Pancreas (tissue), 10 donors: ENCODE data around the gene EDN2. TPM values are rescaled to one million over a fixed set of nuclear protein-coding genes. Genes with fewer than 3 reads are reported as not detected.
A peak's percentile ranks its signal among the peaks of the same experiment; 100 is the strongest.

Experiments
- ATAC-seq, 4 donors: fragments of 200-7000 bp; cut with Tn5 transposase; one replicate each; pipeline versions ENCODE4 v1.8.0 to v1.9.1; 2020; ENCODE audit warnings: mild to moderate bottlenecking in 4 of 4, moderate library complexity in 4 of 4
- DNase-seq, 6 donors: peaks; one replicate each; pipeline ENCODE4 v3.0.0-alpha.2; 2020
- FAIRE-seq: peaks from 2 replicates; lab custom pipeline; 2012; peaks lifted over from hg19 to GRCh38; lab: Jason Lieb, UNC
- H3K27ac ChIP-seq, 4 donors: fragments of 200-600 bp; sonication (generic); 1 replicate in 3 of 4; 2 replicates in 1 of 4; pipeline versions ENCODE4 v1.5.0 to v1.8.0; 2020
- H3K27me3 ChIP-seq, 4 donors: fragments of 200-600 bp; one replicate each; pipeline ENCODE4 v1.8.0; 2021
- H3K36me3 ChIP-seq, 3 donors: fragments of 200-600 bp; sonication (generic) in 1 of 3; one replicate each; pipeline versions ENCODE4 v1.5.0 to v1.8.0; 2020 to 2021
- H3K4me1 ChIP-seq, 3 donors: fragments of 200-600 bp; one replicate each; pipeline ENCODE4 v1.8.0; 2021
- H3K4me3 ChIP-seq, 4 donors: fragments of 200-600 bp; sonication (generic) in 2 of 4; one replicate each; pipeline versions ENCODE4 v1.5.0 to v1.8.0; 2020 to 2021
- H3K9me3 ChIP-seq, 4 donors: fragments of 200-600 bp; one replicate each; pipeline ENCODE4 v1.8.0; 2021
- WGBS, 2 donors: extraction: QIAGEN DNeasy Blood & Tissue Kit; methylation state at CpG; one replicate each; pipeline ENCODE4 v1.1.7; 2013; 5-methylcytosine and 5-hydroxymethylcytosine counted together
- intact Hi-C, 3 donors: fragments of 100-400 bp; cut with DNase I; formaldehyde crosslinking; loops; one replicate each; pipeline versions ENCODE4 v1.11.1 to v1.14.2; 2022
- polyA plus RNA-seq, 2 donors: library from polyadenylated mRNA; stranded (reverse); fragments of 200-250 nt; gene quantifications; one replicate each; pipeline ENCODE4 v1.2.3, GENCODE V29; 2013
- total RNA-seq, 6 donors: library from RNA; stranded (reverse); fragmentation: NEBNext Ultra II Directional in 4 of 6; extraction: Animal tissue kit (Norgen Biotek cat#: 25700) in 4 of 6; gene quantifications; one replicate each; pipeline versions ENCODE4 v1.2.1 to v1.2.4, GENCODE V29; 2021 to 2023
- TF ChIP-seq, protein P1 (sequence below), 4 donors: fragments of 200-600 bp; sonication (generic) in 3 of 4; IDR thresholded peaks; one replicate each; pipeline versions ENCODE4 v1.5.0 to v1.8.0; 2021; ENCODE audit warnings: antibody characterized with exemption in 4 of 4
- donor health status: healthy with polysubstance abuse.
- donor health status: DM: no; HTN: no; CAD: no; lungs with moderate emphysema.
- donor health status: DM: no; HTN: no; CAD: no.
- donor health status: control.
- donor health status: control.
- donor health status: Bipolar disorder and iron deficiency.
- donor health status: DM: yes; HTN: yes; CAD: no.
- donor health status: DM: no; HTN: no; CAD: no.
- donor health status: DM: no; HTN: no; CAD: no.
- donor health status: DM: yes; HTN: yes; CAD: no.

The EDN2 gene
- total and polyA plus RNA-seq, 8 donors = 1.2 to 8.3 (median 1.8) TPM

DNA sequence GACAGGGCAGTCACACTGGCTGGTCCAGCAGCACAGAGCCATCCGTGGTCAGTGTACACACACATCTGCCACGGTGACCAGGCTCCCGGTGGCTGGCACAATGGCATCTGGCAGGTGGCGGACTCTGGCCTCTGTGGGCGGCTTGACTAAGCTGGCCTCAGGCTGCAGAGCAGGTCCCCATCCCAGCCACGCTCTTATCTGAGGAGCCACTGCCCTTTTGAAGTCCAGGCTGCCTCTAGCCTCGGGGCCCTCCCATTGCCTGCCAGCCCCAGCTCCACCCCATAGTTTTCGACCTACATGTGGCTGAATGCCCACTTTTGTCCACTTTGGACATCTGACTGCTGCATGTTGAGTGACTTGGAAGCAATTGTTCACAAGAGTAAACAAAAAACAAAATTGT is 29.9 kb upstream of the EDN2 start:
- Histone ChIP-seq H3K4me3 (no peak overlapping the region), H3K9me3 (no peaks in the 10 kb centered on the region), H3K4me1 (peaks cover 10 to 44% (median 31%) of the 10 kb centered on the region in 3 donors), H3K27me3 (no peaks in the 10 kb centered on the region), H3K36me3 (no peaks in the 10 kb centered on the region), H3K27ac (peak overlapping the region in 2 of 4 donors; percentile 24 to 33)
- intact Hi-C loops = no loop called here
- ATAC-seq (no peak), DNase-seq (peak in 1 of 6 donors; percentile 61), FAIRE-seq (no peak)
- WGBS, 2 donors = 39 to 47% methylated on average over 8 of the region's 8 CpGs
- TF ChIP-seq, protein P1, sequence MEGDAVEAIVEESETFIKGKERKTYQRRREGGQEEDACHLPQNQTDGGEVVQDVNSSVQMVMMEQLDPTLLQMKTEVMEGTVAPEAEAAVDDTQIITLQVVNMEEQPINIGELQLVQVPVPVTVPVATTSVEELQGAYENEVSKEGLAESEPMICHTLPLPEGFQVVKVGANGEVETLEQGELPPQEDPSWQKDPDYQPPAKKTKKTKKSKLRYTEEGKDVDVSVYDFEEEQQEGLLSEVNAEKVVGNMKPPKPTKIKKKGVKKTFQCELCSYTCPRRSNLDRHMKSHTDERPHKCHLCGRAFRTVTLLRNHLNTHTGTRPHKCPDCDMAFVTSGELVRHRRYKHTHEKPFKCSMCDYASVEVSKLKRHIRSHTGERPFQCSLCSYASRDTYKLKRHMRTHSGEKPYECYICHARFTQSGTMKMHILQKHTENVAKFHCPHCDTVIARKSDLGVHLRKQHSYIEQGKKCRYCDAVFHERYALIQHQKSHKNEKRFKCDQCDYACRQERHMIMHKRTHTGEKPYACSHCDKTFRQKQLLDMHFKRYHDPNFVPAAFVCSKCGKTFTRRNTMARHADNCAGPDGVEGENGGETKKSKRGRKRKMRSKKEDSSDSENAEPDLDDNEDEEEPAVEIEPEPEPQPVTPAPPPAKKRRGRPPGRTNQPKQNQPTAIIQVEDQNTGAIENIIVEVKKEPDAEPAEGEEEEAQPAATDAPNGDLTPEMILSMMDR (IDR thresholded peaks at IDR 0.05) = no peak

DNA sequence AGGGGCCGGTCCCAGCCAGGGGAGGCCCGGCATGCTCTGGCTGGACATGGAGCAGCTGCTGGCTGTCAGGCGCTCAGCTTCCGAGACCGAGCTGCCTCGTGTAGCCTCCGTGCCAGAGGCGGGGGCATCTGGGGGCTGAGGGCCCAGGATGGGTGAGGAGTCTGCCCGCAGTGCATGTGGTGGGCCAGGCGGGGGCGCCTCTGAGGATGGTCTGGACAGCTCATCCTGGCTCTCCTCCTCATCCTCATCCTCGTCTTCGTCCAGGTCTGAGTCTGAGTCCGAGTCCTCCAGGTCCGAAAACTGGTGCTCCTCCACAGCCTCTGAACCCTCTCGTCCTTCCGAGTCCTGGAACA is 28.9 kb upstream of the EDN2 start:
- H3K9me3 ChIP-seq = no peaks in the 10 kb centered on the region
- ATAC-seq (no peak), FAIRE-seq (no peak), DNase-seq (peak in 1 of 6 donors; percentile 70)
- 82 to 86% methylated on average over 17 of the region's 17 CpGs for whole genome bisulfite sequencing, 2 donors
- peaks cover 10 to 38% (median 29%) of the 10 kb centered on the region in 3 donors for H3K4me1 ChIP-seq
- TF ChIP-seq, protein P1 (IDR thresholded peaks at IDR 0.05) = no peak
- intact Hi-C loops = no loop called here
- H3K27ac ChIP-seq = no peak overlapping the region
- no peaks in the 10 kb centered on the region for H3K27me3 ChIP-seq
- no peak overlapping the region for H3K4me3 ChIP-seq
- H3K36me3 ChIP-seq = no peaks in the 10 kb centered on the region

DNA sequence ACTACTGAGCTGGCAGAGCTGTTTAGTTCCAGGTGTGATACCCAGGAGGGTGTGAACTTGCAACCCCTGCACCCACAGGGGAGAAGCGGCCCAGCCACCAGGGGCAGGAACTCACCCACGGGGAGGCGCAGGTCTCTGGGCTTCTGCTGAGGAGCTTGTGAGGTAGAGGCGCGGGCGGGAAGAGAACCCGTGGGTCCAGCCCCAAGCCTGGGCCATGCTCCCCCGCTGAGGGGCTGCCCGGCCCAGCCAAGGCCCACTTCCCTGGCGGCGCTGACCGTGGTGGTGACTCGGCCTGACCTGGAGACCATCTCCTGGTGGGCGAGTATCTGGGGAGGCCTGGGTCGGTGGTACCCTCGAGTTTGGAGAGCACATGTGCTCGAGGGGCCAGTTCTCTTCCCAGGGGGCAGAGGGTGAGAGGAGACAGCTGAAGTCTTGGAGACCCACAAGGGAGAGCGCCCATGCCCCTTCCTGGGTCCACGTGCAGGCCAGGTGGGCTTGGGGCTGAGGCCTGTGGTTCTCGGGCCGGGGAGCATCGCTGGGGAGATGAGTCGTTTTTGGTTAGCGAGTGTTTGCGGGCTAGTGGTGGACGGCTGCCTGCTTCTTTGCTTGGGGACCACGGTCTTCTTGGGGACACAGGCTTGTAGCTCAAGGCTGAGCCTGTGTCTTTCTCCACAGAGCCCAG is 28.4 kb upstream of the EDN2 start:
- Histone ChIP-seq H3K36me3 (no peaks in the 10 kb centered on the region), H3K4me1 (peaks cover 10 to 33% (median 24%) of the 10 kb centered on the region in 3 donors), H3K4me3 (no peak overlapping the region), H3K27me3 (no peaks in the 10 kb centered on the region), H3K27ac (no peak overlapping the region), H3K9me3 (no peaks in the 10 kb centered on the region)
- DNase-seq = peak in 1 of 6 donors; percentile 68
- no peak for ATAC-seq
- TF ChIP-seq, protein P1 (IDR thresholded peaks at IDR 0.05) = no peak
- FAIRE-seq = no peak
- 90 to 95% methylated on average over 26 to 27 of the region's 27 CpGs for WGBS, 2 donors
- intact Hi-C loops = no loop called here

DNA sequence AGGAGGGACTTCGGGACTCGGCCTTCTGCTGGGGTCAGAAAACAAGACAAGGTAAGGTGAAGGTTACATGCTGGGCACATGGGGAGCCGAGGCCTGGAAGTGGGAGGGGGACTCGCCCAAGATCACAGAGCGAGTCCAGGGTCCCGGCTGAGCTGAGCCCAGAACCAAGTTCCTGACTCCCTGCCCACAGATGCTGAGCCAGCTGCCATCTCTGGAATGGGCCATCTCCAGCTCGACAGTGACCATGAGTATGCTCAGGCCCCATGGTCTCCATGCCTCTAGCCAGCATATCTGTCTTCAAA is 26.7 kb upstream of the EDN2 start:
- no peak overlapping the region for H3K27ac ChIP-seq
- no peak for DNase-seq
- TF ChIP-seq, protein P1 (IDR thresholded peaks at IDR 0.05) = no peak
- no peaks in the 10 kb centered on the region for H3K27me3 ChIP-seq
- intact Hi-C loops = no loop called here
- no peak for FAIRE-seq
- H3K4me1 ChIP-seq = peaks cover 0 to 16% (median 13%) of the 10 kb centered on the region in 3 donors
- WGBS, 2 donors = 95 to 96% methylated on average over 7 of the region's 7 CpGs
- H3K9me3 ChIP-seq = no peaks in the 10 kb centered on the region
- H3K36me3 ChIP-seq = no peaks in the 10 kb centered on the region
- no peak for ATAC-seq
- no peak overlapping the region for H3K4me3 ChIP-seq

DNA sequence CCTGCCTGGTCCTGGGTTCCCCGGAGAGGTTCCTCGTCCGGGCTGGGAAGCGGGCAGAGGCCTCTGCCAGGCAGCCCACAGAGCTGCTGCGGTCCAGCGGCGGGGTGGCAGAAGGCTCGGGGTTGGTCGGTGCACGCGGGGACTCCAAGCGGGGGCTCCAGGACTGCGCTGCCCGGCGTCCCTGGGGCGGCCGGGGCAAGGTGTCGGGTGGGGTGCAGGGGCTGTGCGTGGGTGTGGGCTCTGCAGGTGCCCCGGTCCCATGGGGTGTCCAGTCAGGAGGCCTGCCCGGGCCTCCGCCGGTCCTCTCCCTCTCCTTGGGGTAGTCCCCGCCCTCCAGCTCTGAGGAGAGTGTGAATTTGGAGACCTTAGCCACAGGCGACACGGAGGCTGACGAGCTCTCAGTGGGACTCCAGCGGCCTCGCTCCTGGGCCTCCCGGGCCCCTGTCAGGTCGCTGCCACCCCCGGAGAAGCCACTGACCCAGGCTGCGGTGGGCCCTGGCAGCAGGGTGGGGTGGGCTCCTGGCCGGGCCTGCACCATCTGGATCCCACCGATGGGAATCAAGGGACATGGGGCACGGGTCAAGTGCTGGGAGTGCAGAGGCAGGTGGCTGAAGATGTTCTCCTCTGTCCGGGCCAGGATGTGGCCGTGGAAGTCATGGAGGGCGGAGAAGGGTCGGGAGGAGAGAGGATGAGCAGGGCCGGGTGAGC is 26.2 kb upstream of the EDN2 start:
- H3K27ac ChIP-seq = no peak overlapping the region
- H3K9me3 ChIP-seq = no peaks in the 10 kb centered on the region
- 95 to 97% methylated on average over 32 to 41 of the region's 41 CpGs for WGBS, 2 donors
- no peaks in the 10 kb centered on the region for H3K36me3 ChIP-seq
- peaks cover 0 to 13% (median 11%) of the 10 kb centered on the region in 3 donors for H3K4me1 ChIP-seq
- DNase-seq (peak in 1 of 6 donors; percentile 59), ATAC-seq (no peak), FAIRE-seq (no peak)
- H3K27me3 ChIP-seq = no peaks in the 10 kb centered on the region
- TF ChIP-seq, protein P1 (IDR thresholded peaks at IDR 0.05) = no peak
- no peak overlapping the region for H3K4me3 ChIP-seq
- intact Hi-C loops = no loop called here
